Measurements from ENCODE around the gene GMPPB.
A peak's percentile ranks its signal among the peaks of the same experiment; 100 is the strongest.

GRCh38 chr3:49674497-49674983 is 49.2 kb downstream of the GMPPB start:
- no peak for TF ChIP-seq GTF2F1 (IDR thresholded peaks at IDR 0.05; ENCODE audit: borderline replicate concordance, low read depth, low read length)
- no peak for TF ChIP-seq CTCF (IDR thresholded peaks at IDR 0.05; ENCODE audit: control extremely low read depth in 1 of 3, insufficient read depth in 1 of 3, low read depth in 1 of 3, low read length in 3 of 3)
- TF ChIP-seq CREB1 (IDR thresholded peaks at IDR 0.05) = 0 out of 2 replicates have a peak, but pooled peaks have one; percentile 0
- peak; percentile 53; the same call in 1 of the 2 replicates for TF ChIP-seq YY1 (IDR thresholded peaks at IDR 0.05; ENCODE audit: low read depth, low read length)
- TF ChIP-seq ZNF274 (IDR thresholded peaks at IDR 0.05; ENCODE audit: borderline replicate concordance, extremely low read depth, low read length) = no peak
- no peak for TF ChIP-seq NANOG (IDR thresholded peaks at IDR 0.05; ENCODE audit: insufficient read depth, low read depth, low read length, poor library complexity, severe bottlenecking)
- TF ChIP-seq POLR2AphosphoS5 (IDR thresholded peaks at IDR 0.05; ENCODE audit: low read depth, low read length) = no peak
- TF ChIP-seq RAD21 (IDR thresholded peaks at IDR 0.05 in 1 of 2, conservative IDR thresholded peaks at IDR 0.05 in 1 of 2; ENCODE audit: low read depth in 2 of 2, low read length in 2 of 2) = no peak
- no peak for TF ChIP-seq EP300 (IDR thresholded peaks at IDR 0.05; ENCODE audit: borderline replicate concordance in 1 of 2, low read depth in 2 of 2, low read length in 2 of 2)
- TF ChIP-seq RFX5 (IDR thresholded peaks at IDR 0.05; ENCODE audit: borderline replicate concordance, low read depth, low read length) = no peak
- no peak for TF ChIP-seq EGR1 (IDR thresholded peaks at IDR 0.05; ENCODE audit: borderline replicate concordance, low read depth, low read length)
- no peak for TF ChIP-seq ATF2 (IDR thresholded peaks at IDR 0.05; ENCODE audit: low read length)

Data from H1 (cell line).